Activated naive CD4-positive, alpha-beta T cell treated with anti-CD3 and anti-CD28 coated beads, Interleukin-2, amount 50 U/mL, for 72 hours (primary cell): ENCODE data around the gene RDH14. TPM values are rescaled to one million over a fixed set of nuclear protein-coding genes. Genes with fewer than 3 reads are reported as not detected.

Source experiments
- ATAC-seq, 2 donors: fragments of 150-1000 bp; cut with Tn5 transposase; 2 replicates each; pipeline ENCODE4 v1.10.0; 2021; ENCODE audit warnings: mild to moderate bottlenecking in 2 of 2, moderate library complexity in 2 of 2
- DNase-seq, 2 donors: peaks; one replicate each; pipeline ENCODE4 v3.0.0; 2021 to 2022; ENCODE audit warnings: low spot score in 2 of 2
- H3K27ac Mint-ChIP-seq, 2 donors: one replicate each; pipeline ENCODE4 v1.8.0; 2022; ENCODE audit warnings: mild to moderate bottlenecking in 2 of 2, mixed read lengths in 2 of 2
- H3K36me3 Mint-ChIP-seq, 2 donors: one replicate each; pipeline ENCODE4 v1.8.0; 2022; ENCODE audit warnings: mixed read lengths in 2 of 2
- H3K9me3 Mint-ChIP-seq, 2 donors: one replicate each; pipeline ENCODE4 v1.8.0; 2022; ENCODE audit warnings: mixed read lengths in 2 of 2
- total RNA-seq, 2 donors: library from RNA; stranded (reverse); gene quantifications; one replicate each; pipeline ENCODE4 v1.2.3, GENCODE V29; 2022

Gene RDH14
- total RNA-seq, 2 donors from 2014 or later: 8.2 to 15.5 TPM

GRCh38 chr2:18545384-18545783 is 15.1 kb downstream of the RDH14 start:
- peak overlapping the region in 1 of 2 donors; percentile 62 for H3K27ac Mint-ChIP-seq
- H3K36me3 Mint-ChIP-seq: peaks cover 14 to 15% of the 10 kb centered on the region in 2 donors
- H3K9me3 Mint-ChIP-seq: peaks cover 0 to 5% of the 10 kb centered on the region in 2 donors
- no peak for DNase-seq
- ATAC-seq: peak; percentile 73 to 84

- ATAC-seq: no peak
- Mint-ChIP-seq H3K36me3 (peaks cover 14 to 15% of the 10 kb centered on the region in 2 donors), H3K27ac (no peak overlapping the region), H3K9me3 (peaks cover 0 to 5% of the 10 kb centered on the region in 2 donors)
- no peak for DNase-seq
Observed at GRCh38 chr2:18544171-18544570, 16.3 kb downstream of the RDH14 start.

GRCh38 chr2:18540872-18541271 is 19.6 kb downstream of the RDH14 start:
- H3K9me3 Mint-ChIP-seq: peaks cover 0 to 5% of the 10 kb centered on the region in 2 donors
- ATAC-seq: peak in 1 of 2 donors; percentile 93

GRCh38 chr2:18536697-18537096 is 23.8 kb downstream of the RDH14 start:
- Mint-ChIP-seq H3K27ac (no peak overlapping the region), H3K36me3 (peaks cover 3 to 16% of the 10 kb centered on the region in 2 donors), H3K9me3 (peaks cover 0 to 5% of the 10 kb centered on the region in 2 donors)
- no peak for ATAC-seq
- DNase-seq: no peak

More at GRCh38 chr2:18540872-18541271, 19.6 kb downstream of the RDH14 start:
- no peak for DNase-seq
- H3K36me3 Mint-ChIP-seq: peaks cover 6 to 18% of the 10 kb centered on the region in 2 donors
- H3K27ac Mint-ChIP-seq: peak overlapping the region in 1 of 2 donors; percentile 7

GRCh38 chr2:18536100-18536499 is 24.4 kb downstream of the RDH14 start:
- DNase-seq (no peak), ATAC-seq (no peak)
- Mint-ChIP-seq H3K9me3 (peaks cover 0 to 5% of the 10 kb centered on the region in 2 donors), H3K27ac (no peak overlapping the region), H3K36me3 (peaks cover 0 to 11% of the 10 kb centered on the region in 2 donors)

- Mint-ChIP-seq H3K27ac (no peak overlapping the region), H3K9me3 (no peaks in the 10 kb centered on the region), H3K36me3 (peaks cover 0 to 5% of the 10 kb centered on the region in 2 donors)
- ATAC-seq (no peak), DNase-seq (no peak)
Observed at GRCh38 chr2:18531194-18531593, 29.3 kb downstream of the RDH14 start.

- ATAC-seq (no peak), DNase-seq (no peak)
- no peaks in the 10 kb centered on the region for H3K9me3 Mint-ChIP-seq
- H3K27ac Mint-ChIP-seq: no peak overlapping the region
- H3K36me3 Mint-ChIP-seq: no peaks in the 10 kb centered on the region
Observed at GRCh38 chr2:18527822-18528221, 32.6 kb downstream of the RDH14 start.

GRCh38 chr2:18527326-18527725 is 33.1 kb downstream of the RDH14 start:
- Mint-ChIP-seq H3K36me3 (no peaks in the 10 kb centered on the region), H3K27ac (no peak overlapping the region), H3K9me3 (no peaks in the 10 kb centered on the region)
- DNase-seq: no peak
- no peak for ATAC-seq

- DNase-seq: no peak
- no peaks in the 10 kb centered on the region for H3K36me3 Mint-ChIP-seq
- H3K27ac Mint-ChIP-seq: no peak overlapping the region
- no peak for ATAC-seq
- no peaks in the 10 kb centered on the region for H3K9me3 Mint-ChIP-seq
Observed at GRCh38 chr2:18526429-18526828, 34.0 kb downstream of the RDH14 start.

GRCh38 chr2:18525852-18526251 is 34.6 kb downstream of the RDH14 start:
- DNase-seq: no peak
- Mint-ChIP-seq H3K36me3 (no peaks in the 10 kb centered on the region), H3K9me3 (no peaks in the 10 kb centered on the region), H3K27ac (no peak overlapping the region)
- no peak for ATAC-seq

GRCh38 chr2:18525236-18525635 is 35.2 kb downstream of the RDH14 start:
- ATAC-seq: no peak
- H3K27ac Mint-ChIP-seq: no peak overlapping the region

GRCh38 chr2:18522484-18523146 is 37.8 kb downstream of the RDH14 start:
- DNase-seq (no peak), ATAC-seq (no peak)
- Mint-ChIP-seq H3K27ac (no peak overlapping the region), H3K36me3 (no peaks in the 10 kb centered on the region), H3K9me3 (no peaks in the 10 kb centered on the region)

More at GRCh38 chr2:18525236-18525635, 35.2 kb downstream of the RDH14 start:
- no peaks in the 10 kb centered on the region for H3K36me3 Mint-ChIP-seq
- no peak for DNase-seq
- no peaks in the 10 kb centered on the region for H3K9me3 Mint-ChIP-seq

- ATAC-seq: peak; percentile 57 to 84
- peak in 1 of 2 donors; percentile 76 for DNase-seq
- Mint-ChIP-seq H3K36me3 (no peaks in the 10 kb centered on the region), H3K27ac (no peak overlapping the region), H3K9me3 (no peaks in the 10 kb centered on the region)
Observed at GRCh38 chr2:18520451-18521425, 39.7 kb downstream of the RDH14 start.

- no peak for DNase-seq
- no peaks in the 10 kb centered on the region for H3K9me3 Mint-ChIP-seq
- H3K27ac Mint-ChIP-seq: no peak overlapping the region
- no peak for ATAC-seq
- H3K36me3 Mint-ChIP-seq: no peaks in the 10 kb centered on the region
Observed at GRCh38 chr2:18519914-18520450, 40.5 kb downstream of the RDH14 start.

GRCh38 chr2:18518116-18519111 is 42.0 kb downstream of the RDH14 start:
- no peak for ATAC-seq
- H3K9me3 Mint-ChIP-seq: no peaks in the 10 kb centered on the region
- DNase-seq: no peak
- H3K27ac Mint-ChIP-seq: no peak overlapping the region
- no peaks in the 10 kb centered on the region for H3K36me3 Mint-ChIP-seq

- no peak for ATAC-seq
- Mint-ChIP-seq H3K9me3 (no peaks in the 10 kb centered on the region), H3K27ac (no peak overlapping the region), H3K36me3 (no peaks in the 10 kb centered on the region)
- DNase-seq: no peak
Observed at GRCh38 chr2:18517386-18517785, 43.1 kb downstream of the RDH14 start.
